HCT116 (cell line): ENCODE data around the gene PELO. TPM values are rescaled to one million over a fixed set of nuclear protein-coding genes. Genes with fewer than 3 reads are reported as not detected.

ENCODE experiments used
- ATAC-seq: fragments of 200-7000 bp; cut with Tn5 transposase; 2 replicates; pipeline ENCODE4 v1.9.1; 2020; ENCODE audit warnings: mild to moderate bottlenecking, moderate library complexity
- BruUV-seq: library from RNA; stranded (reverse); fragments of 400-500 nt; replicated peaks from 2 replicates; lab custom pipeline; 2021; lab: Mats Ljungman, UMichigan
- CTCF ChIA-PET: fragments of 300-600 bp; sonication (Branson Sonifier 250); formaldehyde crosslinking; loops from one replicate; lab custom pipeline; 2021; ENCODE audit warnings: antibody characterized with exemption; lab: Charles Lee
- POLR2A ChIA-PET: fragments of 300-600, 350-600 bp; sonication (Branson Sonifier 250); formaldehyde crosslinking; loops from one replicate; lab custom pipeline; 2021; ENCODE audit warnings: antibody characterized with exemption; lab: Charles Lee
- RAD21 ChIA-PET, 2 experiments: fragments of 300-600 bp; sonication (Branson Sonifier 250); formaldehyde crosslinking; loops; one replicate each; lab custom pipeline; 2023; ENCODE audit warnings: low total read pairs in 2 of 2; ENCODE audit not compliant: uncharacterized antibody in 2 of 2, unreplicated experiment in 2 of 2, low non-redundant PET in 1 of 2; lab: Charles Lee
- DNase-seq: peaks from one replicate; pipeline ENCODE4 v3.0.0-alpha.2; 2010; ENCODE audit warnings: low read depth, low spot score
- H2AFZ ChIP-seq: fragments of 200-600 bp; shearing (Covaris generic), sonication (generic); 2 replicates; pipeline ENCODE4 v1.6.1; 2017; ENCODE audit warnings: low read depth, mixed run types, mixed read lengths, antibody characterized with exemption, low read length; ENCODE audit not compliant: poor library complexity, severe bottlenecking
- H3K27ac ChIP-seq: 2 replicates; pipeline ENCODE4 v1.5.1; 2012; ENCODE audit warnings: low read depth, low read length
- H3K27me3 ChIP-seq: fragments of 200-600 bp; sonication (generic); 2 replicates; pipeline ENCODE4 v1.6.1; 2016; ENCODE audit warnings: mixed run types, low read length, mixed read lengths; ENCODE audit not compliant: insufficient read depth
- H3K36me3 ChIP-seq, 2 experiments: fragments of 200-500 bp in 1 of 2; fragments of 200-600 bp in 1 of 2; sonication (Bioruptor generic) in 1 of 2; sonication (generic) in 1 of 2; 2 replicates each; pipeline versions ENCODE4 v1.5.1 to v1.6.1; 2014 to 2016; ENCODE audit warnings: low read length in 2 of 2, inconsistent platforms in 1 of 2, mixed read lengths in 1 of 2, mixed run types in 1 of 2; ENCODE audit not compliant: insufficient read depth in 2 of 2, control insufficient read depth in 1 of 2
- H3K4me1 ChIP-seq, 2 experiments: fragments of 200-600 bp in 1 of 2; sonication (generic) in 1 of 2; 2 replicates each; pipeline versions ENCODE4 v1.5.1 to v1.6.1; 2012 to 2017; ENCODE audit warnings: low read length in 2 of 2, inconsistent platforms in 1 of 2, mild to moderate bottlenecking in 1 of 2, mixed read lengths in 1 of 2, mixed run types in 1 of 2, moderate library complexity in 1 of 2; ENCODE audit not compliant: insufficient read depth in 2 of 2, control insufficient read depth in 1 of 2
- H3K4me2 ChIP-seq: fragments of 200-600 bp; sonication (generic); 2 replicates; pipeline ENCODE4 v1.6.1; 2017; ENCODE audit warnings: mixed run types, low read length, mixed read lengths
- H3K4me3 ChIP-seq, 2 experiments: fragments of 200-600 bp in 1 of 2; sonication (generic) in 1 of 2; replicated peaks in 1 of 2; 2 replicates each; pipeline ENCODE4 v1.5.1; 2011 to 2016; ENCODE audit warnings: low read length in 2 of 2, control low read depth in 1 of 2, low read depth in 1 of 2, mild to moderate bottlenecking in 1 of 2, mixed read lengths in 1 of 2, mixed run types in 1 of 2
- H3K79me2 ChIP-seq: fragments of 200-600 bp; sonication (generic); 2 replicates; pipeline ENCODE4 v1.6.1; 2017; ENCODE audit warnings: mild to moderate bottlenecking, mixed run types, low read length, moderate library complexity, mixed read lengths; ENCODE audit not compliant: insufficient read depth
- H3K9ac ChIP-seq: fragments of 200-600 bp; sonication (generic); 2 replicates; pipeline ENCODE4 v1.6.1; 2016; ENCODE audit warnings: low read length, mixed read lengths
- H3K9me2 ChIP-seq: fragments of 200-600 bp; sonication (generic), shearing (Covaris generic); 2 replicates; pipeline ENCODE4 v1.6.1; 2017; ENCODE audit warnings: mixed run types, mild to moderate bottlenecking, moderate library complexity; ENCODE audit not compliant: insufficient read depth
- H3K9me3 ChIP-seq, 2 experiments: fragments of 200-500 bp in 1 of 2; fragments of 200-600 bp in 1 of 2; sonication (Bioruptor generic) in 1 of 2; sonication (generic) in 1 of 2; 2 replicates each; pipeline ENCODE4 v1.6.1; 2014 to 2017; ENCODE audit warnings: low read length in 2 of 2, mixed read lengths in 2 of 2, inconsistent platforms in 1 of 2, low read depth in 1 of 2, mild to moderate bottlenecking in 1 of 2, mixed run types in 1 of 2, moderate library complexity in 1 of 2; ENCODE audit not compliant: control insufficient read depth in 1 of 2, insufficient read depth in 1 of 2
- H4K20me1 ChIP-seq: fragments of 200-600 bp; sonication (generic), shearing (Covaris generic); 2 replicates; pipeline ENCODE4 v1.6.1; 2017; ENCODE audit warnings: mixed run types, mild to moderate bottlenecking, moderate library complexity; ENCODE audit not compliant: insufficient read depth
- EGR1 ChIP-seq: IDR thresholded peaks from 2 replicates; pipeline ENCODE4 v1.6.1; 2012; ENCODE audit warnings: low read depth
- ELF1 ChIP-seq: IDR thresholded peaks from 2 replicates; pipeline ENCODE4 v1.6.1; 2012; ENCODE audit warnings: low read depth, borderline replicate concordance
- FOSL1 ChIP-seq: IDR thresholded peaks from 2 replicates; pipeline ENCODE4 v1.6.1; 2012; ENCODE audit warnings: low read depth
- JUND ChIP-seq: IDR thresholded peaks from 2 replicates; pipeline ENCODE4 v1.6.1; 2012
- REST ChIP-seq: IDR thresholded peaks from 2 replicates; pipeline ENCODE4 v1.6.1; 2012; ENCODE audit warnings: low read depth
- ZFX ChIP-seq: fragments of 450-650 bp; IDR thresholded peaks from 2 replicates; pipeline ENCODE4 v1.6.1; 2017
- intact Hi-C: fragments of 100-400 bp; cut with micrococcal nuclease; formaldehyde crosslinking; loops from 2 replicates; pipeline ENCODE4 v1.10.0; 2022
- total RNA-seq: library from RNA; stranded (reverse); gene quantifications from one replicate; pipeline ENCODE4 v1.2.1, GENCODE V29; 2021; ENCODE audit not compliant: unreplicated experiment

Gene PELO
- total RNA-seq, 1 experiment from 2014 or later: 16.5 TPM

GRCh38 chr5:52810426-52810825 is 22.7 kb downstream of the PELO start:
- TF ChIP-seq ZFX (no peak), FOSL1 (no peak), EGR1 (no peak), REST (no peak), JUND (no peak), ELF1 (no peak)
- RAD21 ChIA-PET: no interaction called here
- H2AFZ ChIP-seq: no peak overlapping the region
- POLR2A ChIA-PET: interaction anchor here (1.0 to 1.1 kb wide), 2 partner anchors 11 to 15 kb away, joined by 3 to 4 read pairs; no protein-coding TSS in a partner anchor
- CTCF ChIA-PET: no interaction called here
- H3K4me1 ChIP-seq: peaks cover 0 to 16% of the 10 kb centered on the region in 2 experiments; a peak in 1 of 4 replicates
- no peak overlapping the region for H3K4me3 ChIP-seq
- no peaks in the 10 kb centered on the region for H3K27me3 ChIP-seq
- H3K27ac ChIP-seq: no peak overlapping the region
- H3K4me2 ChIP-seq: no peak overlapping the region
- H3K79me2 ChIP-seq: no peaks in the 10 kb centered on the region
- intact Hi-C loops: no loop called here
- H3K9me3 ChIP-seq: no peaks in the 10 kb centered on the region
- DNase-seq (no peak), ATAC-seq (no peak)
- H3K36me3 ChIP-seq: no peaks in the 10 kb centered on the region
- H4K20me1 ChIP-seq: 0 out of 2 replicates have a peak, but pooled peaks cover 5% of the 10 kb centered on the region
- H3K9ac ChIP-seq: no peak overlapping the region
- H3K9me2 ChIP-seq: no peaks in the 10 kb centered on the region
- BruUV-seq: no TSS peak
